NCI-H526 (cell line): ENCODE data around the gene EPB41L1.

Source experiments
- DNase-seq, 2 experiments: peaks; one replicate each; lab custom pipeline; 2025; lab: John Stamatoyannopoulos, UW

Gene EPB41L1

GRCh38 chr20:36154700-36155628 is at the start of gene EPB41L1:
Gene EPB41L1 (plus strand): TSS chr20:36154740. CDS start chr20:36173778, 19,038 bp downstream.
- DNase-seq, result peak; percentile 34 to 62

GRCh38 chr20:36104856-36105255 is 49.7 kb upstream of the EPB41L1 start:
- no peak for DNase-seq

GRCh38 chr20:36105711-36106226 is 48.8 kb upstream of the EPB41L1 start:
- no peak for DNase-seq

GRCh38 chr20:36106606-36107005 is 47.9 kb upstream of the EPB41L1 start:
- no peak for DNase-seq

- no peak for DNase-seq
Observed at GRCh38 chr20:36107881-36108280, 46.7 kb upstream of the EPB41L1 start.

GRCh38 chr20:36109251-36109947 is 45.1 kb upstream of the EPB41L1 start:
- DNase-seq, result no peak

GRCh38 chr20:36110994-36111393 is 43.5 kb upstream of the EPB41L1 start:
- DNase-seq, result no peak

- DNase-seq, result peak; percentile 14 to 24
Observed at GRCh38 chr20:36112112-36112511, 42.4 kb upstream of the EPB41L1 start.

- no peak for DNase-seq
Observed at GRCh38 chr20:36113036-36113435, 41.5 kb upstream of the EPB41L1 start.

GRCh38 chr20:36113566-36114250 is 40.8 kb upstream of the EPB41L1 start:
- DNase-seq, result no peak

GRCh38 chr20:36114707-36115106 is 39.8 kb upstream of the EPB41L1 start:
- no peak for DNase-seq

- no peak for DNase-seq
Observed at GRCh38 chr20:36115925-36116324, 38.6 kb upstream of the EPB41L1 start.

- DNase-seq, result no peak
Observed at GRCh38 chr20:36116807-36117441, 37.6 kb upstream of the EPB41L1 start.

GRCh38 chr20:36117638-36118037 is 36.9 kb upstream of the EPB41L1 start:
- no peak for DNase-seq

GRCh38 chr20:36118371-36118770 is 36.2 kb upstream of the EPB41L1 start:
- no peak for DNase-seq

GRCh38 chr20:36119537-36119936 is 35.0 kb upstream of the EPB41L1 start:
- no peak for DNase-seq

GRCh38 chr20:36120241-36120640 is 34.3 kb upstream of the EPB41L1 start:
- no peak for DNase-seq

GRCh38 chr20:36120991-36121390 is 33.5 kb upstream of the EPB41L1 start:
- no peak for DNase-seq

GRCh38 chr20:36121981-36122930 is 32.3 kb upstream of the EPB41L1 start:
- DNase-seq, result peak; percentile 53 to 90

GRCh38 chr20:36122931-36123288 is 31.6 kb upstream of the EPB41L1 start:
- no peak for DNase-seq

GRCh38 chr20:36125097-36125496 is 29.4 kb upstream of the EPB41L1 start:
- DNase-seq, result peak in 1 of 2 experiments; percentile 15
